Lower leg skin (tissue), 4 donors: ENCODE data around the gene GALNT7. TPM values are rescaled to one million over a fixed set of nuclear protein-coding genes. Genes with fewer than 3 reads are reported as not detected.

Experiments used
- DNase-seq, 2 donors: peaks; one replicate each; pipeline ENCODE4 v3.0.0-alpha.2; 2019; ENCODE audit warnings: low spot score in 2 of 2
- H3K4me3 ChIP-seq: fragments of 200-600 bp; sonication (generic); 2 replicates; pipeline ENCODE4 v1.5.1; 2017; ENCODE audit warnings: mild to moderate bottlenecking, low read depth; ENCODE audit not compliant: poor library complexity, severe bottlenecking
- POLR2A ChIP-seq, 2 donors: fragments of 450-650 bp; IDR thresholded peaks; one replicate each; pipeline ENCODE4 v1.6.1; 2016 to 2017; ENCODE audit warnings: antibody characterized with exemption in 2 of 2, mild to moderate bottlenecking in 1 of 2, moderate library complexity in 1 of 2
- WGBS, 2 donors: methylation state at CpG; one replicate each; pipeline ENCODE4 v1.1.5; 2018; 5-methylcytosine and 5-hydroxymethylcytosine counted together
- intact Hi-C: fragments of 100-400 bp; cut with DNase I; formaldehyde crosslinking; loops from one replicate; pipeline ENCODE4 v1.15.0; 2023; ENCODE audit warnings: low total_unique reads
- total RNA-seq, 4 donors: library from RNA; depleted of rRNA; stranded (reverse); fragments of >200 nt; gene quantifications; one replicate each; pipeline ENCODE4 v1.1.0, GENCODE V29; 2016
- TF ChIP-seq, protein P1 (sequence below), 3 donors: fragments of 450-650 bp; IDR thresholded peaks; one replicate each; pipeline ENCODE4 v1.5.1; 2016; ENCODE audit warnings: antibody characterized with exemption in 3 of 3, mild to moderate bottlenecking in 3 of 3, moderate library complexity in 2 of 3

The GALNT7 gene
- total RNA-seq, 4 donors from 2014 or later, result 2.3 to 14.0 (median 12.5) TPM

- 50% methylated on average over 6 of the region's 6 CpGs for WGBS, 2 donors
- TF ChIP-seq POLR2A (IDR thresholded peaks at IDR 0.05), result no peak
- TF ChIP-seq, protein P1, sequence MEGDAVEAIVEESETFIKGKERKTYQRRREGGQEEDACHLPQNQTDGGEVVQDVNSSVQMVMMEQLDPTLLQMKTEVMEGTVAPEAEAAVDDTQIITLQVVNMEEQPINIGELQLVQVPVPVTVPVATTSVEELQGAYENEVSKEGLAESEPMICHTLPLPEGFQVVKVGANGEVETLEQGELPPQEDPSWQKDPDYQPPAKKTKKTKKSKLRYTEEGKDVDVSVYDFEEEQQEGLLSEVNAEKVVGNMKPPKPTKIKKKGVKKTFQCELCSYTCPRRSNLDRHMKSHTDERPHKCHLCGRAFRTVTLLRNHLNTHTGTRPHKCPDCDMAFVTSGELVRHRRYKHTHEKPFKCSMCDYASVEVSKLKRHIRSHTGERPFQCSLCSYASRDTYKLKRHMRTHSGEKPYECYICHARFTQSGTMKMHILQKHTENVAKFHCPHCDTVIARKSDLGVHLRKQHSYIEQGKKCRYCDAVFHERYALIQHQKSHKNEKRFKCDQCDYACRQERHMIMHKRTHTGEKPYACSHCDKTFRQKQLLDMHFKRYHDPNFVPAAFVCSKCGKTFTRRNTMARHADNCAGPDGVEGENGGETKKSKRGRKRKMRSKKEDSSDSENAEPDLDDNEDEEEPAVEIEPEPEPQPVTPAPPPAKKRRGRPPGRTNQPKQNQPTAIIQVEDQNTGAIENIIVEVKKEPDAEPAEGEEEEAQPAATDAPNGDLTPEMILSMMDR (IDR thresholded peaks at IDR 0.05), result no peak
- peak in 1 of 2 donors; percentile 48 for DNase-seq
- no peak overlapping the region for H3K4me3 ChIP-seq
- intact Hi-C loops, result loop anchor here (5.0 kb wide), 1 partner anchor 240 kb away; no protein-coding TSS in a partner anchor
Measured at GRCh38 chr4:173252024-173252935, 83.7 kb downstream of the GALNT7 start.

DNA sequence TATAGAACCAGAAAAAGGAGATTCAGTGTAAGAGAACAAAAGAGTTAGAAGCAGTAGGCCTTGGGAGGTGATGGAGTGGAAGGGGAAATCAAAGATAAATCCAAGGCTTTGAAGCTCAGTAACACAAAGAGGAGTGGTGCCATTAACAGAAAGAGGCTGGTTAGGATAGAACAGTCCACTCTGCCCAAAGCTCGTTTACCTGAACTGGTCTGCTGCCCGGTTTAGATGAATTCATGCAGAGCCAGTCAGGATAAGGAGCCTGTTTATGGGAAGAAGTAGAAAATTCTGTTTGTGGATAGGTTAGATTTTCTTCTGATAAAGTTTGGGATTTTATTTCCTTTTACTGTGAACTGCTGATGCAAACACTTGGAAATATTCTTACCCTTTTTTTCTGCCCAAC lies 85.0 kb downstream of the GALNT7 start:
- intact Hi-C loops, result loop anchor here (5.0 kb wide), 1 partner anchor 241 kb away; no protein-coding TSS in a partner anchor
- TF ChIP-seq, protein P1 (IDR thresholded peaks at IDR 0.05), result no peak
- no peak overlapping the region for H3K4me3 ChIP-seq
- no peak for DNase-seq
- 83 to 91% methylated on average over 2 of the region's 2 CpGs for WGBS, 2 donors

DNA sequence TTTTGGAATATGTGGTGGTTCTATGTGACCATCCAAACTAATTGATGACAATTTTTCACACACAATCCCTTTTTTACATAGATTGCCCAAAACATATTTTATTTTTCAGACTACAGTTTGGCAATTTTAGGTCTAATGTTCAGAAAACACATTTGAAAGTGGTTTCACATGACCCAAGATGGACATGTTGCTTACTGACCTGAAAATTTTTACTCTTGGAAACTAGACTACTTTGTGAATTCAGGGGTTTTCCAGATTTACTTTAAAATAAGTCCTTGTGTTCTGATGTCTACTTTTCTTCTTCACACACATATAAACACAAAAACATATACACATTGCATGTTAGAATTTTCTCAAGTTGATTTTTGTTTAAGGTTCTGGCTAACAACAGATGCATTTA lies 86.0 kb downstream of the GALNT7 start:
- DNase-seq, result no peak
- no peak overlapping the region for H3K4me3 ChIP-seq
- TF ChIP-seq, protein P1 (IDR thresholded peaks at IDR 0.05), result no peak
- TF ChIP-seq POLR2A (IDR thresholded peaks at IDR 0.05), result no peak
- intact Hi-C loops, result loop anchor here (5.0 kb wide), 1 partner anchor 242 kb away; no protein-coding TSS in a partner anchor

- TF ChIP-seq, protein P1 (IDR thresholded peaks at IDR 0.05), result no peak
- no peak for TF ChIP-seq POLR2A (IDR thresholded peaks at IDR 0.05)
- 76 to 86% methylated on average over 3 of the region's 3 CpGs for WGBS, 2 donors
- no peak overlapping the region for H3K4me3 ChIP-seq
- no peak for DNase-seq
- intact Hi-C loops, result no loop called here
Measured at GRCh38 chr4:173256825-173257224, 88.2 kb downstream of the GALNT7 start.

GRCh38 chr4:173257732-173258717 lies 89.4 kb downstream of the GALNT7 start:
- peak in 1 of 2 donors; percentile 31 for DNase-seq
- TF ChIP-seq, protein P1 (IDR thresholded peaks at IDR 0.05), result peak in 1 of 3 donors; percentile 34
- TF ChIP-seq POLR2A (IDR thresholded peaks at IDR 0.05), result no peak
- H3K4me3 ChIP-seq, result no peak overlapping the region
- intact Hi-C loops, result no loop called here
- WGBS, 2 donors, result 44 to 49% methylated on average over 4 of the region's 4 CpGs
